ENCODE results near the gene ZC3HAV1L. TPM values are rescaled to one million over a fixed set of nuclear protein-coding genes. Genes with fewer than 3 reads are reported as not detected.

ZC3HAV1L gene
- total and polyA plus RNA-seq, 2 of the 8 experiments (the other 6 are each of a cell fraction or from before 2014, with no cell fraction given) = 5.2 to 7.0 TPM

DNA sequence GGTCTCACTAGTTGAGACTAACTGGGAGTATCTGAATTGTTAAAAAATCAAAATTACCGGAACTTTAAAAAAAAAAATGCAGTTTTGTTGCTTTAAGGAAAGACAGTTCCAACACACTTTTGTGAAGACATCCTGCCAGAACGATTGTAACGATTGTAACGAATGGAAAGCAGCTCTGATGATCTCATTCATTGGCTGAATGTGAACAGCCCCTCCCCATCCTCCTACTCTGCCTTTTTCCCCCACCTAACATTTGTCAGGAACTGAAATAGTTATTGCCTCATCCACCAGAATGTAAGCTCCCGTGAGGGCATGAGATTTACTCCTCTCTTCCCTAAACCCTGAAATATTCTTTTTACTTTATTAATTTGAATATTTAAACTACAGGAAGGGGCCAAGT lies 23.1 kb upstream of the ZC3HAV1L start:
- Histone ChIP-seq H2AK5ac (ENCODE audit: low read depth, low read length) (no peak overlapping the region), H3K4me2 (ENCODE audit: insufficient read depth in 1 of 2, low read depth in 2 of 2, low read length in 2 of 2) (no peak overlapping the region), H3K4ac (replicated peaks; ENCODE audit: insufficient read length, low read depth, low read length) (no peak overlapping the region), H2BK120ac (replicated peaks; ENCODE audit: low read depth, low read length) (no peak overlapping the region), H3K23me2 (ENCODE audit: low read depth, low read length) (no peaks in the 10 kb centered on the region), H3K36me3 (ENCODE audit: control insufficient read depth in 2 of 4, insufficient read depth in 4 of 4, low read length in 3 of 4) (peaks cover 0 to 22% (median 5%) of the 10 kb centered on the region in 4 experiments; a peak in 6 of 8 replicates), H3K56ac (replicated peaks; ENCODE audit: insufficient read length, low read depth, low read length) (no peak overlapping the region), H3K14ac (ENCODE audit: insufficient read length) (no peak overlapping the region), H2BK15ac (ENCODE audit: low read length) (no peak overlapping the region), H3K27ac (ENCODE audit: low read depth, low read length) (no peak overlapping the region), H2BK20ac (ENCODE audit: low read length) (no peak overlapping the region), H3K18ac (ENCODE audit: extremely low read depth, low read length) (no peak overlapping the region), H3K9me3 (ENCODE audit: insufficient read depth in 2 of 2, low read depth in 1 of 2, low read length in 1 of 2) (no peaks in the 10 kb centered on the region), H4K20me1 (replicated peaks in 1 of 2; ENCODE audit: control insufficient read depth in 1 of 2, insufficient read depth in 2 of 2, low read length in 2 of 2) (peaks cover 0 to 2% of the 10 kb centered on the region in 2 experiments), H3K23ac (ENCODE audit: insufficient read length) (no peak overlapping the region), H3K9ac (replicated peaks in 1 of 4; ENCODE audit: extremely low read depth in 1 of 4, low read depth in 3 of 4, low read length in 3 of 4) (no peak overlapping the region), H3K4me1 (replicated peaks in 1 of 4; ENCODE audit: control insufficient read depth in 3 of 4, insufficient read depth in 4 of 4, low read length in 3 of 4) (no peaks in the 10 kb centered on the region), H2AFZ (ENCODE audit: low read length) (no peak overlapping the region), H3K27me3 (replicated peaks in 1 of 4; ENCODE audit: control insufficient read depth in 3 of 4, extremely low read depth in 1 of 4, insufficient read depth in 3 of 4, low read length in 3 of 4) (no peaks in the 10 kb centered on the region), H3K79me2 (ENCODE audit: control insufficient read depth in 1 of 2, insufficient read depth in 2 of 2, low read length in 2 of 2) (no peaks in the 10 kb centered on the region), H2BK12ac (ENCODE audit: low read depth, low read length) (no peak overlapping the region), H4K91ac (replicated peaks; ENCODE audit: insufficient read length, low read length) (no peak overlapping the region), H2BK5ac (ENCODE audit: low read depth, low read length) (no peak overlapping the region), H3K79me1 (ENCODE audit: low read depth, low read length) (no peaks in the 10 kb centered on the region; the same call in 1 of the 2 replicates), H3K4me3 (ENCODE audit: extremely low read depth in 1 of 4, insufficient read depth in 2 of 4, low read depth in 3 of 4, low read length in 4 of 4) (no peak overlapping the region), H4K5ac (ENCODE audit: insufficient read length, low read depth, low read length) (no peak overlapping the region), H4K8ac (ENCODE audit: extremely low read depth, insufficient read depth, low read length) (no peak overlapping the region)
- ChIA-PET CTCF (ENCODE audit: partially characterized antibody) (interaction anchor here (0.7 to 2.6 kb wide), 6 partner anchors 10 to 1188 kb away, joined by 3 to 12 read pairs (median 3); no protein-coding TSS in a partner anchor), POLR2A (ENCODE audit: partially characterized antibody) (interaction anchor here (1.2 to 3.3 kb wide), 4 partner anchors 11 to 46 kb away, joined by 3 to 12 read pairs (median 3); partner anchors contain the start of gene ZC3HAV1L)
- TF ChIP-seq FOSL1 (IDR thresholded peaks at IDR 0.05; ENCODE audit: insufficient read depth, low read depth, low read length) (no peak), TCF12 (IDR thresholded peaks at IDR 0.05; ENCODE audit: low read depth, low read length) (no peak), CTBP2 (IDR thresholded peaks at IDR 0.05; ENCODE audit: borderline replicate concordance, insufficient read depth, insufficient read length, low read length) (no peak), KDM5A (IDR thresholded peaks at IDR 0.05; ENCODE audit: low read length) (no peak), GABPA (IDR thresholded peaks at IDR 0.05; ENCODE audit: borderline replicate concordance, insufficient read depth, low read length) (no peak), KDM4A (IDR thresholded peaks at IDR 0.05; ENCODE audit: low read depth, low read length, severe bottlenecking) (no peak), CBX5 (IDR thresholded peaks at IDR 0.05; ENCODE audit: low read depth, low read length) (no peak)
- FAIRE-seq = no peak
- 88% methylated on average over 5 of the region's 5 CpGs; no CpG with 5 or more reads in 1 of the 2 experiments for WGBS, 2 experiments (ENCODE audit: extremely low coverage in 1 of 2, insufficient coverage in 1 of 2, insufficient read length in 1 of 2, insufficient replicate concordance in 2 of 2, low coverage in 1 of 2, low lambda C conversion rate in 2 of 2, missing lambda C conversion rate in 1 of 2)
- DNase-seq (ENCODE audit: low read depth in 1 of 2, low spot score in 2 of 2) = no peak
